Measurements from ENCODE around the gene DCHS1. TPM values are rescaled to one million over a fixed set of nuclear protein-coding genes. Genes with fewer than 3 reads are reported as not detected.

Gene DCHS1
- polyA plus RNA-seq, 3 donors: 29.1 to 43.4 (median 34.7) TPM

DNA sequence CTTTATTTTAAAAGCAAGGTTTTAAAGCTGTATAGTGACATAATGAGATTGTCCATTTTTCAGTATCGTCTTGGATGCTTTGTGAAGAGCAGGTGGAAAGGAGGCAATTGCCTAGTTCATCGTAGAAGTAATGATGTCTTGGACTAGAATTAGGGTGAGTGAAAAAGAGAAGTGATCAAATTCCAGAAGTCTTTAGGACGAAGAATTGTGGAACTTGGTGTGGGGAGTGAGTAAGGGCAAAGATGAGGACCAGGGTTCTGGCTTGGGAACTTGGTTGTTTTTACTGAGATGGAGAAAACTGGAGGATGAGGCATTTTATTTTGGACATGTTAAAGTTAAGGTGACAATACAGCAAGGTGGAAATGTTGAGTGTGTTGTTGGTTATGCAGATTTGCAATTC lies 50.8 kb downstream of the DCHS1 start:
- DNase-seq (ENCODE audit: extremely low read depth in 1 of 11, low read depth in 9 of 11, low spot score in 4 of 11): peak in 1 of 11 donors; percentile 11

GRCh38 chr11:6604081-6604626 lies 51.5 kb downstream of the DCHS1 start:
- DNase-seq (ENCODE audit: extremely low read depth in 1 of 11, low read depth in 9 of 11, low spot score in 4 of 11): peak in 6 of 11 donors; percentile 39 to 78 (median 64)

GRCh38 chr11:6603287-6604080 lies 52.1 kb downstream of the DCHS1 start, which contains the start of the genes ILK and RRP8:
TSS of gene ILK (plus strand) at chr11:6603774. CDS start at chr11:6604272, 498 bp downstream.
TSS of gene RRP8 (minus strand) at chr11:6603616. CDS start at chr11:6603502, 114 bp downstream.
- DNase-seq (ENCODE audit: extremely low read depth in 1 of 11, low read depth in 9 of 11, low spot score in 4 of 11): peak; percentile 66 to 91 (median 84)

- DNase-seq (ENCODE audit: extremely low read depth in 1 of 11, low read depth in 9 of 11, low spot score in 4 of 11): no peak
Observed at GRCh38 chr11:6602096-6602940, 53.3 kb downstream of the DCHS1 start.

- no peak for DNase-seq (ENCODE audit: extremely low read depth in 1 of 11, low read depth in 9 of 11, low spot score in 4 of 11)
Observed at GRCh38 chr11:6601041-6601461, 54.6 kb downstream of the DCHS1 start.

GRCh38 chr11:6599881-6600390 lies 55.7 kb downstream of the DCHS1 start:
- no peak for DNase-seq (ENCODE audit: extremely low read depth in 1 of 11, low read depth in 9 of 11, low spot score in 4 of 11)

DNA sequence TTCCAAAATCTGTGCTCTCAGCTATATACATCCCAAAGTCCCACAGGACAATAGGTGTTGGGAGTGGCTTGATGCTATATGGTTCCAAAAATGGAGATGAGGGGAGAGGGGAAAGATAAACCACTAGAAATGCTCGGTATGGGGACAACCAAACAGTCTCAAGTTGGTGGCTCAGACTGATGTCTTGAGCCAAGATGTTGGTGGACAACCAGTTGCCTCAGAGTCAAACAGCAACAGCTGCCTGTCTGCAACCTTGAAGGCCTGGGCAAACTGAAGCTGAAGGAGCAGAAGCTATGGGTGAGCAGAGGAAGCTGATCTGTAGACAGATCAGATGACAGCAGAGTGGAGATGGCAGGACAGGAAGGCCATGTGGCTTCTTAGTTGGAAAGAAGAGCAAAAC lies 56.2 kb downstream of the DCHS1 start:
- DNase-seq (ENCODE audit: extremely low read depth in 1 of 11, low read depth in 9 of 11, low spot score in 4 of 11): no peak

- DNase-seq (ENCODE audit: extremely low read depth in 1 of 11, low read depth in 9 of 11, low spot score in 4 of 11): no peak
Observed at GRCh38 chr11:6598555-6598954, 57.1 kb downstream of the DCHS1 start.

DNA sequence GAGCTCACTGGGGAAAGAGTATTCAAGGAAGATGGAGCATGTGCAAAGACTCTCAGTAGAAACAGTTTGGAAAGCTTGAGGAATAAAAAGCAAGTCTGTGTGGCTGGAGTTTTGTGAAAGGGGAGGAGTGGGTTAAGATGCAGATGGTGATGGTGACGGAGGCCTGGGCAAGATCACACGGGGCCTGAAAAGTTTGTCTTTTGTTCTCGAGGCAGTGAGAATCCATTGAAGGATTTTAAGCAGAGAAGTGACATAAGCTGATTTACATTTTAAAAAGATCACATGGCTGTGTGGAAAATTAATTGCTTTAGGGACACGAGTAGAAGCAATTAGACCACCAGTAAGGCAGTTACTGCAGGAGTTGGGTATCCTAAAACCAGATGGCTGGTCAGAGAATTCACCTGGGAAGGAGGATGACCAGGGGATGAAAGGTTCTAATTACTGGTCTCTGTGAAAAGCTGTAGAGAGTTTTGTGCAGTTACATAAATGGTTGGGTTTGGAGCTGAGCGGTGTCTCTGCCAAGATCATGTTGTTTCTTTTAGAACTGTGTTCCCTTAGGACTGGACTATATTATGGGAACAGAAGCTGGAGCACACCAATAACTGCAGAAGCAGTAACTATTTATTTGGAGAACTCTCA lies 59.3 kb downstream of the DCHS1 start:
- no peak for DNase-seq (ENCODE audit: extremely low read depth in 1 of 11, low read depth in 9 of 11, low spot score in 4 of 11)

DNA sequence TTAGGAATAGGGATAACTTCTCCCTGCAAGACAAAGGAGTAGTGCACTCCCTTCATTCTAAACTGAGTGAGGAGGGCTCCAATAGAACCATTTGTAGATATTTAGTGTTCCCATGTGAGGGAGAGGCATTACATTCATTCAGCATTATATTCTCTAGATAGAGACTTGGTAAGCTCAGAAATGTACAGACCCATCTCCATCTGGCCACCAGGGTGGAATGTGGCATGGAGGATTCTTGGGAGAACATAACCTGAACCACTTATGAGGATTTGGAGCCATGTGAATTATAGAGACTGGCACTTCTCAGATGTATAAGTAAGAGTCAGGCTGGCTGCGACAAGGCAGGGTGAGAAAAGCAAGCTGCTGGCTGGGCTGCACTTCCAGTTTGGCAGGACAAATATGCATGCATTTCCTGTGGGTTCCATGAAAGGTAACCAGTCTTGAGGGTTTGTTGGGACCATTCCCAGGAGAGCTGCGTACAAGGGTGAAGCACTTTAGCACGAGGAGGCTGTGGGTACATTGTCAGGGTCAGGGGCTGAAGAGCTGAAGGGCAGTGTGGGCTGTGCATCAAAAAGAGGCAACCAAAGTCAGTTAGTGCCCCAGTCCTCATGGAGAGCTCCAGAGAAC lies 61.4 kb downstream of the DCHS1 start:
- DNase-seq (ENCODE audit: extremely low read depth in 1 of 11, low read depth in 9 of 11, low spot score in 4 of 11): no peak

DNA sequence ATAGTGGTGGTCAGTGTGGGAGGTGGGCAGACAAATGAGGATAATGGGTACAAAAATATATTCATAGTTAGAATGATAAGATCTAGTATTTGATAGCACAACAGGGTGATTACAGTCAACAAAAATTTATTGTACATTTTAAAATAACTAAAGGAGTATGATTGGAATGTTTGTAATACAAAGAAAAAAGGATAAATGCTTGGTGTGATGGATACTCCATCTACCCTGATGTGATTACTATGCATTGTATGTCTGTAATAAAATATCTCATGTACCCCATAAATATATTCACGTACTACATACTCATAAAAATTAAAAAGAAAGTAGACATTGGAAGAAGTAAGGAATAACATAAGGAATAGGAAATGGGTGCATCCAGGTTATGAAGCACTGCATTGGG lies 67.6 kb downstream of the DCHS1 start:
- DNase-seq (ENCODE audit: extremely low read depth in 1 of 11, low read depth in 9 of 11, low spot score in 4 of 11): no peak

- DNase-seq (ENCODE audit: extremely low read depth in 1 of 11, low read depth in 9 of 11, low spot score in 4 of 11): no peak
Observed at GRCh38 chr11:6587360-6587953, 68.2 kb downstream of the DCHS1 start.

- DNase-seq (ENCODE audit: extremely low read depth in 1 of 11, low read depth in 9 of 11, low spot score in 4 of 11): no peak
Observed at GRCh38 chr11:6586434-6587359, 68.9 kb downstream of the DCHS1 start.

DNA sequence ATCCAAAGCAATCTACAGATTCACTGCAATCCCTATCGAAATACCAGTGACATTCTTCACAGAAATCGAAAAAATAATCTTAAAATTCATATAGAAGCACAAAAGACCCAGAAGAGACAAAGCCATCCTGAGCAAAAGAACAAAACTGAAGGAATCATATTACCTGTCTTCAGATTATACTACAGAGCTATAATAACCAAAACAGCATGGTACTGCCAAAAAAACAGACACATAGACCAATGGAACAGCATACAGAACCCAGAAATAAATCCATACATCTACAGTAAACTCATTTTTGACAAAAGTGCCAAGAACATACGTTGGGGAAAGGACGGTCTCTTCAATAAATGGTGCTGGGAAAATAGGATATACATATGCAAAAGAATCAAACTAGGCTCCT lies 71.1 kb downstream of the DCHS1 start:
- DNase-seq (ENCODE audit: extremely low read depth in 1 of 11, low read depth in 9 of 11, low spot score in 4 of 11): no peak

DNA sequence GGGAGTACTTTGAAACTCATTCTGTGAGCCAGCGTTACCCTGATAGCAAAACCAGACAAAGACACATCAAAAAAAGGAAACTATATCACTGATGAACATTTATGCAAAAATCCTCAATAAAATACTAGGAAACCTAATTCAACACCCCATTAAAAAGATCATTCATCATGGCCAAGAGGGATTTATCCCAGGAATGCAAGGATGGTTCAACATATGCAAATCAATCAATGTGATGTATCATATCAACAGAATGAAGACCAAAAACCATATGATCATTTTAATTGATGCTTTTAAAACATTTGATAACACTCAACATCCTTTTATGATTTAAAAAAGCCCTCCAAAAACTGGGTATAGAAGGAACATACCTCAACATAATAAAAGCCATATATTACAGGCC lies 72.0 kb downstream of the DCHS1 start:
- DNase-seq (ENCODE audit: extremely low read depth in 1 of 11, low read depth in 9 of 11, low spot score in 4 of 11): no peak

- DNase-seq (ENCODE audit: extremely low read depth in 1 of 11, low read depth in 9 of 11, low spot score in 4 of 11): no peak
Observed at GRCh38 chr11:6579681-6580080, 75.9 kb downstream of the DCHS1 start.

- no peak for DNase-seq (ENCODE audit: extremely low read depth in 1 of 11, low read depth in 9 of 11, low spot score in 4 of 11)
Observed at GRCh38 chr11:6578134-6578533, 77.5 kb downstream of the DCHS1 start.
